HCT116 (cell line): ENCODE data around the gene LSP1. TPM values are rescaled to one million over a fixed set of nuclear protein-coding genes. Genes with fewer than 3 reads are reported as not detected.

Experiments
- ATAC-seq: fragments of 200-7000 bp; cut with Tn5 transposase; 2 replicates; pipeline ENCODE4 v1.9.1; 2020; ENCODE audit warnings: mild to moderate bottlenecking, moderate library complexity
- BruUV-seq: library from RNA; stranded (reverse); fragments of 400-500 nt; replicated peaks from 2 replicates; lab custom pipeline; 2021; lab: Mats Ljungman, UMichigan
- CTCF ChIA-PET: fragments of 300-600 bp; sonication (Branson Sonifier 250); formaldehyde crosslinking; loops from one replicate; lab custom pipeline; 2021; ENCODE audit warnings: antibody characterized with exemption; lab: Charles Lee
- POLR2A ChIA-PET: fragments of 300-600, 350-600 bp; sonication (Branson Sonifier 250); formaldehyde crosslinking; loops from one replicate; lab custom pipeline; 2021; ENCODE audit warnings: antibody characterized with exemption; lab: Charles Lee
- RAD21 ChIA-PET, 2 experiments: fragments of 300-600 bp; sonication (Branson Sonifier 250); formaldehyde crosslinking; loops; one replicate each; lab custom pipeline; 2023; ENCODE audit warnings: low total read pairs in 2 of 2; ENCODE audit not compliant: uncharacterized antibody in 2 of 2, unreplicated experiment in 2 of 2, low non-redundant PET in 1 of 2; lab: Charles Lee
- DNase-seq: peaks from one replicate; pipeline ENCODE4 v3.0.0-alpha.2; 2010; ENCODE audit warnings: low read depth, low spot score
- H2AFZ ChIP-seq: fragments of 200-600 bp; shearing (Covaris generic), sonication (generic); 2 replicates; pipeline ENCODE4 v1.6.1; 2017; ENCODE audit warnings: low read depth, mixed run types, mixed read lengths, antibody characterized with exemption, low read length; ENCODE audit not compliant: poor library complexity, severe bottlenecking
- H3K27ac ChIP-seq: 2 replicates; pipeline ENCODE4 v1.5.1; 2012; ENCODE audit warnings: low read depth, low read length
- H3K27me3 ChIP-seq: fragments of 200-600 bp; sonication (generic); 2 replicates; pipeline ENCODE4 v1.6.1; 2016; ENCODE audit warnings: mixed run types, low read length, mixed read lengths; ENCODE audit not compliant: insufficient read depth
- H3K36me3 ChIP-seq, 2 experiments: fragments of 200-500 bp in 1 of 2; fragments of 200-600 bp in 1 of 2; sonication (Bioruptor generic) in 1 of 2; sonication (generic) in 1 of 2; 2 replicates each; pipeline versions ENCODE4 v1.5.1 to v1.6.1; 2014 to 2016; ENCODE audit warnings: low read length in 2 of 2, inconsistent platforms in 1 of 2, mixed read lengths in 1 of 2, mixed run types in 1 of 2; ENCODE audit not compliant: insufficient read depth in 2 of 2, control insufficient read depth in 1 of 2
- H3K4me1 ChIP-seq, 2 experiments: fragments of 200-600 bp in 1 of 2; sonication (generic) in 1 of 2; 2 replicates each; pipeline versions ENCODE4 v1.5.1 to v1.6.1; 2012 to 2017; ENCODE audit warnings: low read length in 2 of 2, inconsistent platforms in 1 of 2, mild to moderate bottlenecking in 1 of 2, mixed read lengths in 1 of 2, mixed run types in 1 of 2, moderate library complexity in 1 of 2; ENCODE audit not compliant: insufficient read depth in 2 of 2, control insufficient read depth in 1 of 2
- H3K4me2 ChIP-seq: fragments of 200-600 bp; sonication (generic); 2 replicates; pipeline ENCODE4 v1.6.1; 2017; ENCODE audit warnings: mixed run types, low read length, mixed read lengths
- H3K4me3 ChIP-seq, 2 experiments: fragments of 200-600 bp in 1 of 2; sonication (generic) in 1 of 2; replicated peaks in 1 of 2; 2 replicates each; pipeline ENCODE4 v1.5.1; 2011 to 2016; ENCODE audit warnings: low read length in 2 of 2, control low read depth in 1 of 2, low read depth in 1 of 2, mild to moderate bottlenecking in 1 of 2, mixed read lengths in 1 of 2, mixed run types in 1 of 2
- H3K79me2 ChIP-seq: fragments of 200-600 bp; sonication (generic); 2 replicates; pipeline ENCODE4 v1.6.1; 2017; ENCODE audit warnings: mild to moderate bottlenecking, mixed run types, low read length, moderate library complexity, mixed read lengths; ENCODE audit not compliant: insufficient read depth
- H3K9ac ChIP-seq: fragments of 200-600 bp; sonication (generic); 2 replicates; pipeline ENCODE4 v1.6.1; 2016; ENCODE audit warnings: low read length, mixed read lengths
- H3K9me2 ChIP-seq: fragments of 200-600 bp; sonication (generic), shearing (Covaris generic); 2 replicates; pipeline ENCODE4 v1.6.1; 2017; ENCODE audit warnings: mixed run types, mild to moderate bottlenecking, moderate library complexity; ENCODE audit not compliant: insufficient read depth
- H3K9me3 ChIP-seq, 2 experiments: fragments of 200-500 bp in 1 of 2; fragments of 200-600 bp in 1 of 2; sonication (Bioruptor generic) in 1 of 2; sonication (generic) in 1 of 2; 2 replicates each; pipeline ENCODE4 v1.6.1; 2014 to 2017; ENCODE audit warnings: low read length in 2 of 2, mixed read lengths in 2 of 2, inconsistent platforms in 1 of 2, low read depth in 1 of 2, mild to moderate bottlenecking in 1 of 2, mixed run types in 1 of 2, moderate library complexity in 1 of 2; ENCODE audit not compliant: control insufficient read depth in 1 of 2, insufficient read depth in 1 of 2
- H4K20me1 ChIP-seq: fragments of 200-600 bp; sonication (generic), shearing (Covaris generic); 2 replicates; pipeline ENCODE4 v1.6.1; 2017; ENCODE audit warnings: mixed run types, mild to moderate bottlenecking, moderate library complexity; ENCODE audit not compliant: insufficient read depth
- POLR2A ChIP-seq: IDR thresholded peaks from 2 replicates; pipeline ENCODE4 v1.7.0; 2011; ENCODE audit warnings: borderline replicate concordance; ENCODE audit not compliant: insufficient read depth, insufficient read length; ENCODE audit errors: extremely low read depth
- intact Hi-C: fragments of 100-400 bp; cut with micrococcal nuclease; formaldehyde crosslinking; loops from 2 replicates; pipeline ENCODE4 v1.10.0; 2022
- total RNA-seq: library from RNA; stranded (reverse); gene quantifications from one replicate; pipeline ENCODE4 v1.2.1, GENCODE V29; 2021; ENCODE audit not compliant: unreplicated experiment
- TF ChIP-seq, protein P1 (sequence below): IDR thresholded peaks from 2 replicates; pipeline ENCODE4 v1.6.1; 2012; ENCODE audit warnings: low read depth

Gene LSP1
- total RNA-seq, 1 experiment from 2014 or later, result 1.3 TPM

DNA sequence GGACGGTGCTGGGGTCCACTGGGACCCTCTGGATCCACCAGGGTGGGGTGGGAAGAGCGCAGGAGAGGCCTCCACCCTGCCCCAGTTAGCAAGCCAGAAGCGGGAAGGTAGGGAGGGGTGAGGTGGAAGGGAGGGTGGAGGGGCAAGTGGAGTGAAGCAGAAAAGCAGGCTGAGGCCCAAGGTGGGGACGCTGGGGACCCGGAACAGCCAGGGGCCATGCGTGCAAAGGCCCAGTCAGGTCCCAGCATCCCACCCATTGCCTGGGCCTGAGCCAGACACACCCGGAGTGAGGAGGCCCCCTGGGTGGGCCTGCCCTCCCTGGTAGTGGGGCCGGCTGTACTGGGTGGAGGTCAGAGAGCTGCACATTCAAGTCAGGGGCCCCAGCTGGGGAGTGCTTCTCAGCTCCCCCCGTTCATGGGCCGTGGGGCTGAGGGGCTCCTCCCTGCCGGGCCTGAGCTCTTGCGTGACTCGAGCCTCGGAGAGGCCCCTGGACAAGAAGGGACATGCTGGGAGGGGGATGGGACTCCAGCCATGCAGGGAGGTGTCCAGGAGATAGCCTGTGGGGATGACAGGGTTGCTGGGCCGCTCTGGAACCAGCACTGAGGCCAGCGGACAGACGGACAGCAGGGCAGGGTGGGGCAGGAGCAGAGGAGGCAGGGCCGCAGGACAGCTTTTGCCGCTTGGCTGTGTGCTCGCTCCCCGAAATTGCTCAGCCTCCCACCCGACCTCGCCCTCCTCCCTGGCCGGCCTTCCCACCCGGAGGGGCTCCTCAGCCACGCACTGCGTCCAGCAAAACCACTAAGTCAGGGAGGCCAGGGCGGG is 74.4 kb downstream of the LSP1 start:
- no peak for TF ChIP-seq POLR2A
- no TSS peak for BruUV-seq
- Histone ChIP-seq H3K27ac (no peak overlapping the region), H3K9me3 (no peaks in the 10 kb centered on the region), H4K20me1 (no peaks in the 10 kb centered on the region), H3K4me2 (no peak overlapping the region), H3K4me3 (no peak overlapping the region), H3K9me2 (no peaks in the 10 kb centered on the region), H3K36me3 (no peaks in the 10 kb centered on the region), H3K9ac (no peak overlapping the region), H3K79me2 (no peaks in the 10 kb centered on the region), H3K27me3 (no peaks in the 10 kb centered on the region), H2AFZ (no peak overlapping the region), H3K4me1 (no peaks in the 10 kb centered on the region)
- DNase-seq (no peak), ATAC-seq (no peak)
- ChIA-PET CTCF (no interaction called here), POLR2A (no interaction called here), RAD21 (no interaction called here)
- intact Hi-C loops, result no loop called here

DNA sequence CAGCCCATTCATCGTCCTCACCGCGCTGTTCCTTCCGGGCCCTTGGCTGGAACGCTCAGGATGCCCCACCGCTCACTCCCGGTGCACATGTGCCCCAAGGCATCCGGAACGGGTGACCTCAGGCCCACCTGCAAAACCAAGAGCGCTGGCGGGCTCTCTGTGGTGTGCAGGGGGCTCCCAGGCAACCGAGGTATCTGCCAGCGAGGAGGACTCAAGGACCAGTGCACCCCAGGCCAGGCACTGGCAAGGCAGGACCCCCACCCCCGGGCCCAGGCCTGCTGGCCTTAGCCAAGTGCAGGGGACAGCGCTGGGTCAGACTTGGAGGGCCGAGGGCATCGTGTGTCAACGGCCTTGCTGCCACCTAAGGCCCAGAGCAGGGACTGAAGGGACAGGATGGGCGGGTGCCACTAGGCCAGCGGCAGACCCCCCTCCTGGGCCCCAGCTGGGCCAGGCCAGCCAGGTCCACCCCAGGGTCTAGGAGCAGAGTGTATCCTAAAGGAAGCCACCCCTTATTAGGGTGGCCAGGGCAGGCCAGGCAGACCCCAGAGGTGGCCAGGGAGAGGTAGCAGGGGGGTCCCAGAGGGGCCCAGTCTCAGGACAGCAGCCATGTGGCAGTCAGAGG is 75.1 kb downstream of the LSP1 start:
- Histone ChIP-seq H3K79me2 (no peaks in the 10 kb centered on the region), H3K4me1 (no peaks in the 10 kb centered on the region)
- TF ChIP-seq, protein P1, sequence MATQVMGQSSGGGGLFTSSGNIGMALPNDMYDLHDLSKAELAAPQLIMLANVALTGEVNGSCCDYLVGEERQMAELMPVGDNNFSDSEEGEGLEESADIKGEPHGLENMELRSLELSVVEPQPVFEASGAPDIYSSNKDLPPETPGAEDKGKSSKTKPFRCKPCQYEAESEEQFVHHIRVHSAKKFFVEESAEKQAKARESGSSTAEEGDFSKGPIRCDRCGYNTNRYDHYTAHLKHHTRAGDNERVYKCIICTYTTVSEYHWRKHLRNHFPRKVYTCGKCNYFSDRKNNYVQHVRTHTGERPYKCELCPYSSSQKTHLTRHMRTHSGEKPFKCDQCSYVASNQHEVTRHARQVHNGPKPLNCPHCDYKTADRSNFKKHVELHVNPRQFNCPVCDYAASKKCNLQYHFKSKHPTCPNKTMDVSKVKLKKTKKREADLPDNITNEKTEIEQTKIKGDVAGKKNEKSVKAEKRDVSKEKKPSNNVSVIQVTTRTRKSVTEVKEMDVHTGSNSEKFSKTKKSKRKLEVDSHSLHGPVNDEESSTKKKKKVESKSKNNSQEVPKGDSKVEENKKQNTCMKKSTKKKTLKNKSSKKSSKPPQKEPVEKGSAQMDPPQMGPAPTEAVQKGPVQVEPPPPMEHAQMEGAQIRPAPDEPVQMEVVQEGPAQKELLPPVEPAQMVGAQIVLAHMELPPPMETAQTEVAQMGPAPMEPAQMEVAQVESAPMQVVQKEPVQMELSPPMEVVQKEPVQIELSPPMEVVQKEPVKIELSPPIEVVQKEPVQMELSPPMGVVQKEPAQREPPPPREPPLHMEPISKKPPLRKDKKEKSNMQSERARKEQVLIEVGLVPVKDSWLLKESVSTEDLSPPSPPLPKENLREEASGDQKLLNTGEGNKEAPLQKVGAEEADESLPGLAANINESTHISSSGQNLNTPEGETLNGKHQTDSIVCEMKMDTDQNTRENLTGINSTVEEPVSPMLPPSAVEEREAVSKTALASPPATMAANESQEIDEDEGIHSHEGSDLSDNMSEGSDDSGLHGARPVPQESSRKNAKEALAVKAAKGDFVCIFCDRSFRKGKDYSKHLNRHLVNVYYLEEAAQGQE, result no peak
- TF ChIP-seq, all 23 proteins: peak for 0
- Histone ChIP-seq H3K4me3 (no peak overlapping the region), H3K27ac (no peak overlapping the region), H3K9ac (no peak overlapping the region), H3K4me2 (no peak overlapping the region), H3K9me2 (no peaks in the 10 kb centered on the region), H4K20me1 (no peaks in the 10 kb centered on the region), H3K9me3 (no peaks in the 10 kb centered on the region), H3K36me3 (no peaks in the 10 kb centered on the region), H2AFZ (no peak overlapping the region), H3K27me3 (no peaks in the 10 kb centered on the region)
- ChIA-PET CTCF (no interaction called here), RAD21 (no interaction called here), POLR2A (no interaction called here)
- DNase-seq, result no peak
- BruUV-seq, result no TSS peak
- intact Hi-C loops, result no loop called here
- no peak for ATAC-seq
